Epithelial cell of proximal tubule (primary cell): Measurements from ENCODE around the gene PLEK2. TPM values are rescaled to one million over a fixed set of nuclear protein-coding genes. Genes with fewer than 3 reads are reported as not detected.

Experiments
- DNase-seq: peaks from one replicate; pipeline ENCODE4 v3.0.0-alpha.2; 2011; ENCODE audit warnings: low read depth
- H3K4me3 ChIP-seq: 2 replicates; pipeline ENCODE4 v1.5.1; 2011; ENCODE audit warnings: low read depth, mild to moderate bottlenecking, low read length
- total RNA-seq: library from RNA; depleted of rRNA; stranded (reverse); fragments of >200 nt; gene quantifications from 2 replicates; pipeline ENCODE4 v1.2.3, GENCODE V29; 2015
- TF ChIP-seq, protein P1 (sequence below): conservative IDR thresholded peaks from 2 replicates; pipeline ENCODE4 v1.5.1; 2012; ENCODE audit warnings: low read depth, mild to moderate bottlenecking, low read length

The PLEK2 gene
- total RNA-seq, 1 donor from 2014 or later: 35.5 TPM

DNA sequence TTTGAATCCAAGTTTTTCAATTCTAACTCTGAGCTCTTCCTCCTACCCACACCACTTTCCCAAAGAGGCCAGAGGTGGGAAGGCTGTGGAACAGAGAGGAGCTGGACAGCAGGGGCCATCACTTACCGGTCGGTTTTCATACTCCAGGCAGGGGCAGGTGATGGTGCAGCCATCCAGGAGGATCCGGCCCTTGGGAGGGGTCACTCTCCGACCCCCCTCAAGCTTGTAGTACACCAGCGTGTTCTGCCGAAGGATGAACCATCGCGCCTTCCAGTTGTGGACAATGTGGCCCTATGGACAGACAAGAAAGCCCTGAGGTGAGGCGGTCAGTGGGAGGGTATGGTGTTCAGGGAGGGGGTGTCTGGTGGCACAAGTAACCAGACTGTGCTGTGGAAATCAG lies 14.4 kb downstream of the PLEK2 start:
- DNase-seq: no peak
- H3K4me3 ChIP-seq: no peak overlapping the region
- TF ChIP-seq, protein P1, sequence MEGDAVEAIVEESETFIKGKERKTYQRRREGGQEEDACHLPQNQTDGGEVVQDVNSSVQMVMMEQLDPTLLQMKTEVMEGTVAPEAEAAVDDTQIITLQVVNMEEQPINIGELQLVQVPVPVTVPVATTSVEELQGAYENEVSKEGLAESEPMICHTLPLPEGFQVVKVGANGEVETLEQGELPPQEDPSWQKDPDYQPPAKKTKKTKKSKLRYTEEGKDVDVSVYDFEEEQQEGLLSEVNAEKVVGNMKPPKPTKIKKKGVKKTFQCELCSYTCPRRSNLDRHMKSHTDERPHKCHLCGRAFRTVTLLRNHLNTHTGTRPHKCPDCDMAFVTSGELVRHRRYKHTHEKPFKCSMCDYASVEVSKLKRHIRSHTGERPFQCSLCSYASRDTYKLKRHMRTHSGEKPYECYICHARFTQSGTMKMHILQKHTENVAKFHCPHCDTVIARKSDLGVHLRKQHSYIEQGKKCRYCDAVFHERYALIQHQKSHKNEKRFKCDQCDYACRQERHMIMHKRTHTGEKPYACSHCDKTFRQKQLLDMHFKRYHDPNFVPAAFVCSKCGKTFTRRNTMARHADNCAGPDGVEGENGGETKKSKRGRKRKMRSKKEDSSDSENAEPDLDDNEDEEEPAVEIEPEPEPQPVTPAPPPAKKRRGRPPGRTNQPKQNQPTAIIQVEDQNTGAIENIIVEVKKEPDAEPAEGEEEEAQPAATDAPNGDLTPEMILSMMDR: no peak

DNA sequence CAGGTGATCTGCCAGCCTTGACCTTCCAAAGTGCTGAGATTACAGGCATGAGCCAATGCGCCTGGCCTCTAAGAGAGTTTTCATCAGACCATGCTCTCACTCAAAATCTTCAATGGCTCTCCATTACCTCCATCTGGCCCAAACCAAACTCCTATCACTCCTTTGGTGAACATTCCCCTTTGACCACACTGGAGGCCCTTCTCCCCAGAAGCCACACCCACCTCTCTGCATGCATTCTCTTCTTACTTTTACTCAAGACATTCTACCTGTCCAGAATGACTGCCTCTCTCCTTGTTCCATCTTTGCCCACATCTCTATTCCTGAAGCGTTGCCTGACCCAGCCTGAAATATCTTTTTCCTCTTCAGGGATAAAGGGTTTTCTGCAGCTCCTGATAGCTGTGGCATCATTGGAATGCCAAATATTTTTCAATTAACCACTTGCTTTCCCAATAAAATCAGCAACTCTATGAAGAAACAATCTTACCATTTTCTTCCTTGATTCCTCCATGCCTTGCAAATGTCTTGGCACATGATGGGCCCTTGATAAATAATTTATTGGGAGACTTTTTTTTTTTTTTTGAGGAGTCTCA lies 15.5 kb downstream of the PLEK2 start:
- no peak for DNase-seq
- no peak overlapping the region for H3K4me3 ChIP-seq
- TF ChIP-seq, protein P1: no peak

DNA sequence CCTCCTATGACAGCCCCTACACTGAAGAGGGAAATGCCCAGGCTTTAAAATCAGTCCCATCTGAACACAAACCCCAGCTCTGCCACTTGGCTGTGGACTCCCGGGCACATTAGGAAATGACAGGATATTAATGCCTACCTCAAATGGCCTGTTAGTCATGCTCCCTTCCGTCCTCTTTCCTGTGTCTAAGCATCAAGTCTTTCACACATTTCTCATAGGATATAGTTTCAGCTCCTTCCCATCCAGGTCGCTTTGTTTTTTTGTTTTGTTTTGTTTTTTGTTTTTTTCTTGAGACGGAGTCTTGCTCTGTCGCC lies 16.1 kb downstream of the PLEK2 start:
- H3K4me3 ChIP-seq: no peak overlapping the region
- DNase-seq: no peak
- TF ChIP-seq, protein P1: no peak

DNA sequence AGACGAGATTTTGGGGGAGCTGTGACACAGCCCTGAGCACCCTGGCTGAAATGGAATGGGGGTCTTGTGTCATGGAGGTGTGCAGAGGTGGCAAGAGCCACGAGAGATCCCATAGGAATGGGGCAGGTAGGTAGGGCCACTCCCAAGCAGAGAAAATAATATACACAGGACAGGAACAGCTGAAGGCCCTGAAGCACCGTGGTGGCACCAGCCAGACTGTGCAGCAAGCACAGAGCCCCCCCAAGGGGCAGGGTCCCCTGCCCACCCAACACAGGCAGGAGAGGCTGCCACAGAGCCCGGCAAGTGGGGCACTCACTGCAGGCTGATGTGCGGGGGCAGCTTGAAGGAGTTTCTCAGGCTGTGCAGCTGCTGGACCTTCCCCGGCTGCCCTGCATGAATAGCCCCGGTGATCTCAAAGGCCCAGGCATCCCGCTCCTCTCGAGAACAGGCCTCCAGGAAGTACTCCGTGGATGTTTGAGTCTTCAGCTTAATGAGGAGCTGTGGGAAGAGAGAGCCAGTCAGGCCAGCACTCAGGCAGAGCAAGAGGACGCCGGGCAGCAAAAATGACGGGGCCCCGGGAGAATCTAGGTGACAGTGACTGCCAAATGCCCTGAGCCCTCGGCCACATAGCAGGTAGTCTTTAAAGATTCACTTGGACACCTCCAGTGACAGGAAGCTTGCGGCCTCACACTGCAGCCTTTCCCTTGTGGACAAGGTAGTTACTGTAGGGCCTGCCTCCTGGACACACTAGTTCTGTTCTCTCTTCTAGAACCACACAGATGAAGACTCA lies 16.7 kb downstream of the PLEK2 start:
- DNase-seq: no peak
- TF ChIP-seq, protein P1: no peak
- H3K4me3 ChIP-seq: no peak overlapping the region

DNA sequence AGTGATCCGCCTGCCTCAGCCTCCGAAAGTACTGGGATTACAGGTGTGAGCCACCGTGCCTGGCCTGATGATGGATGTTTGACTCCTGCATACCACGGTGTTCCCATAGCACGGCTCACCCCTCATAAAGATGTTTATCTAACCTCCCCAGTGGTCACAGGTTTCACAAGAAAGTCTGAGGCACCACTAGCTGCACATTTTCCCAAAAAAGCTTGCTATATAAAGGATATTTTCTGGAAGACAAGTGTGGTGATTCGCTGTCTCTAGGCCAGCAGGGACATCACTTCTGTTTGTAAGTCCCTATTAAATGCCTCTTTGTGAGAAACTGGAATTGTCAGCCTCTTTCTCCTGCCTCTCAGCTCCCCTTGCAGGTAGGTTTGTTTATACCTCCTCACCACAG lies 18.3 kb downstream of the PLEK2 start:
- no peak for DNase-seq
- TF ChIP-seq, protein P1: no peak

DNA sequence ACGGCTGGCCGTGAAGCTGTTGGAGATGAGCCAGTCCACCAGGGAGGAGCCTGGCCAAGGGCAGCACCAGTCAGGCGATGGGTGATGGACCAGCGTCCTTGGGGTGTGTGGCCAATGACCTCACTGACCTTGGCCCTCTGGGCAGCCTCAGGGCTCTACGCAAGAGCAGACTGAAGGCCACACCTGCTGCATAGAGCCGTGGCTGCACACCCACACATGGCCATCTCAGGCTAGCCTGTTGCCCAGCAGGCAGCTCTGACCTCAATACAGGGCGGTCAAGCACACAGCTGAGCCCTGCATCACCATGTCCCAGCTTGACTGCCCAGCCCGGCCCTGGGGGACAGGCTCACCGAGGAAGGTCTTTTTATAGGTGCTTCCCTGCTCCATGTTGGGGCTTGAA lies 19.2 kb downstream of the PLEK2 start:
- H3K4me3 ChIP-seq: no peak overlapping the region
- no peak for DNase-seq
- TF ChIP-seq, protein P1: no peak

More for the DNA sequence above, 18.3 kb downstream of the PLEK2 start:
- no peak overlapping the region for H3K4me3 ChIP-seq

DNA sequence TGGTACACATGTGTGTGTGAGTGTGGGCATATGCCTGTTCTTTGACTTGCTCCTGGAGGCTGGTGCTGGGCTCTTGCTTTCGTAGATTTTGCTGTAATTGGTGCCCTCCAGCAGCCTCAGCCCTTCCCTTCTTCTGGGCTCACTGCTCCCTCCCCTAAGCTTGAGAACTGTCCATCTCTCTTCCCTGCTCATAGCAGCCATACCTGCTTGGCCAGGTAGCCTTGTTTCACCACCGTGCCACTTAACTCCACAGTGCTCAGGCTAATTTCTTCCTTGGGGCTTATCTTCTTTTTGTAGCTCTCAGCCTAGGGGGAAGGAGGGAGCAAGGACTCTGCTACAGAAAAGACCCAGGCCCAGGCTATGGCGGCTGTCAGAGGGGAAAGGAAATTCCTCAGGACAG lies 19.8 kb downstream of the PLEK2 start:
- TF ChIP-seq, protein P1: no peak
- DNase-seq: no peak
- no peak overlapping the region for H3K4me3 ChIP-seq
